PC-3 (cell line): Measurements from ENCODE around the gene ECT2L.
"Not testable (repeated sequence)": the region's sequence is repeated elsewhere in the genome, so short reads cannot be mapped to it uniquely, and the experiment has no call there.

Experiments used
- EZH2 ChIP-seq: fragments of 300-600 bp; sonication (generic); IDR thresholded peaks from one replicate; pipeline ENCODE4 v1.6.1; 2017; ENCODE audit warnings: antibody characterized with exemption, mild to moderate bottlenecking, low read length; ENCODE audit not compliant: unreplicated experiment
- EZH2phosphoT487 ChIP-seq: fragments of 300-600 bp; sonication (generic); IDR thresholded peaks from 2 replicates; pipeline ENCODE4 v1.6.1; 2018; ENCODE audit warnings: mild to moderate bottlenecking, antibody characterized with exemption, low read length, borderline replicate concordance
- TF ChIP-seq, protein P1 (sequence below): fragments of 300-600 bp; sonication (generic); conservative IDR thresholded peaks from 2 replicates; pipeline ENCODE4 v1.5.1; 2017; ENCODE audit warnings: antibody characterized with exemption, low read depth, mild to moderate bottlenecking, low read length

DNA sequence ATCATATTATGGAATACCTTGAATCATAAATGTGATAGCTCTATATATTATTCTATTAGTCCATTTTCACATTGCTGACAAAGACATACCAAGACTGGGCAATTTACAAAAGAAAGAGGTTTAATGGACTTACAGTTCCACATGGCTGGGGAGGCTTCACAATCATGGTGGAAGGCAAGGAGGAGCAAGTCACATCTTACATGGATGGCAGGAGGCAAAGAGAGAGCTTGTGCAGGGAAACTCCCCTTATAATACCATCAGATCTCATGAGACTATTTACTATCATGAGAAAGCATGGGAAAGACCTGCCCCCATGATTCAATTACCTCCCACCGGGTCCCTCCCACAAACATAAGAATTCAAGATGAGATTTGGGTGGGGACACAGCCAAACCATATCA lies 141.0 kb downstream of the ECT2L start:
- TF ChIP-seq, protein P1, sequence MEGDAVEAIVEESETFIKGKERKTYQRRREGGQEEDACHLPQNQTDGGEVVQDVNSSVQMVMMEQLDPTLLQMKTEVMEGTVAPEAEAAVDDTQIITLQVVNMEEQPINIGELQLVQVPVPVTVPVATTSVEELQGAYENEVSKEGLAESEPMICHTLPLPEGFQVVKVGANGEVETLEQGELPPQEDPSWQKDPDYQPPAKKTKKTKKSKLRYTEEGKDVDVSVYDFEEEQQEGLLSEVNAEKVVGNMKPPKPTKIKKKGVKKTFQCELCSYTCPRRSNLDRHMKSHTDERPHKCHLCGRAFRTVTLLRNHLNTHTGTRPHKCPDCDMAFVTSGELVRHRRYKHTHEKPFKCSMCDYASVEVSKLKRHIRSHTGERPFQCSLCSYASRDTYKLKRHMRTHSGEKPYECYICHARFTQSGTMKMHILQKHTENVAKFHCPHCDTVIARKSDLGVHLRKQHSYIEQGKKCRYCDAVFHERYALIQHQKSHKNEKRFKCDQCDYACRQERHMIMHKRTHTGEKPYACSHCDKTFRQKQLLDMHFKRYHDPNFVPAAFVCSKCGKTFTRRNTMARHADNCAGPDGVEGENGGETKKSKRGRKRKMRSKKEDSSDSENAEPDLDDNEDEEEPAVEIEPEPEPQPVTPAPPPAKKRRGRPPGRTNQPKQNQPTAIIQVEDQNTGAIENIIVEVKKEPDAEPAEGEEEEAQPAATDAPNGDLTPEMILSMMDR: not testable (repeated sequence)
- TF ChIP-seq EZH2, EZH2phosphoT487: not testable (repeated sequence)
